IMR-90 (cell line): ENCODE data around the gene GLP2R. TPM values are rescaled to one million over a fixed set of nuclear protein-coding genes. Genes with fewer than 3 reads are reported as not detected.

ENCODE experiments used
- ATAC-seq: fragments of 200-7000 bp; cut with Tn5 transposase; 2 replicates; pipeline ENCODE4 v1.9.1; 2020; ENCODE audit warnings: low read depth, mild to moderate bottlenecking, moderate library complexity
- BruUV-seq: library from RNA; stranded (reverse); fragments of 400-500 nt; replicated peaks from 2 replicates; lab custom pipeline; 2021; lab: Mats Ljungman, UMichigan
- CTCF ChIA-PET: fragments of 300-600 bp; formaldehyde crosslinking; extraction: SDS; loops from one replicate; lab custom pipeline; 2021; ENCODE audit warnings: antibody characterized with exemption; lab: Yijun Ruan, JAX
- POLR2A ChIA-PET: fragments of 300-600 bp; sonication (Branson Sonifier 250); formaldehyde crosslinking; loops from one replicate; lab custom pipeline; 2022; ENCODE audit warnings: antibody characterized with exemption; ENCODE audit not compliant: unreplicated experiment; lab: Charles Lee
- DNase-seq: peaks from one replicate; pipeline ENCODE4 v3.0.0; 2013
- H2AFZ ChIP-seq: replicated peaks from 2 replicates; pipeline ENCODE3; 2013; ENCODE audit warnings: low read length, mild to moderate bottlenecking; ENCODE audit not compliant: poor library complexity
- H2AK5ac ChIP-seq: 2 replicates; pipeline ENCODE4 v1.6.1; 2013; ENCODE audit warnings: low read depth, low read length, inconsistent platforms
- H2AK9ac ChIP-seq: replicated peaks from 2 replicates; pipeline ENCODE3; 2013; ENCODE audit warnings: mild to moderate bottlenecking, low read depth, low read length, moderate library complexity; ENCODE audit not compliant: poor library complexity
- H2BK120ac ChIP-seq: 2 replicates; pipeline ENCODE4 v1.6.1; 2013; ENCODE audit warnings: low read depth, low read length, inconsistent platforms
- H2BK15ac ChIP-seq: 3 replicates; pipeline ENCODE4 v1.6.1; 2013; ENCODE audit warnings: low read depth, low read length, inconsistent platforms
- H2BK20ac ChIP-seq: 2 replicates; pipeline ENCODE4 v1.6.1; 2013; ENCODE audit warnings: low read depth, mild to moderate bottlenecking, inconsistent platforms, low read length, moderate library complexity
- H2BK5ac ChIP-seq: 2 replicates; pipeline ENCODE4 v1.6.1; 2013; ENCODE audit warnings: mild to moderate bottlenecking, low read depth, low read length, inconsistent platforms; ENCODE audit not compliant: poor library complexity, severe bottlenecking
- H3K14ac ChIP-seq: replicated peaks from 2 replicates; pipeline ENCODE4 v1.6.1; 2013; ENCODE audit warnings: low read depth, low read length, inconsistent platforms
- H3K18ac ChIP-seq: 2 replicates; pipeline ENCODE4 v1.6.1; 2013; ENCODE audit warnings: low read depth, low read length, control low read depth
- H3K23ac ChIP-seq: 2 replicates; pipeline ENCODE4 v1.6.1; 2013; ENCODE audit warnings: low read depth, low read length, inconsistent platforms
- H3K27ac ChIP-seq: 2 replicates; pipeline ENCODE4 v1.5.1; 2013; ENCODE audit warnings: mild to moderate bottlenecking, control low read depth, low read length; ENCODE audit not compliant: insufficient read depth
- H3K27me3 ChIP-seq: 2 replicates; pipeline ENCODE4 v1.6.1; 2013; ENCODE audit warnings: low read length; ENCODE audit not compliant: control insufficient read depth, insufficient read depth
- H3K36me3 ChIP-seq: 2 replicates; pipeline ENCODE4 v1.6.1; 2013; ENCODE audit warnings: low read length, mixed read lengths; ENCODE audit not compliant: control insufficient read depth, insufficient read depth
- H3K4ac ChIP-seq: 2 replicates; pipeline ENCODE4 v1.6.1; 2013; ENCODE audit warnings: low read depth, low read length, inconsistent platforms
- H3K4me1 ChIP-seq: 2 replicates; pipeline ENCODE4 v1.6.1; 2013; ENCODE audit warnings: low read length, mixed read lengths; ENCODE audit not compliant: control insufficient read depth, insufficient read depth
- H3K4me2 ChIP-seq: 2 replicates; pipeline ENCODE4 v1.6.1; 2013; ENCODE audit warnings: low read depth, mild to moderate bottlenecking, control low read depth, low read length, moderate library complexity
- H3K4me3 ChIP-seq: 2 replicates; pipeline ENCODE4 v1.5.1; 2013; ENCODE audit warnings: low read depth, mild to moderate bottlenecking, control low read depth, low read length, moderate library complexity; ENCODE audit not compliant: insufficient read depth
- H3K56ac ChIP-seq: 2 replicates; pipeline ENCODE4 v1.6.1; 2013; ENCODE audit warnings: low read length, inconsistent platforms; ENCODE audit not compliant: insufficient read depth; ENCODE audit errors: extremely low read depth
- H3K79me1 ChIP-seq, 2 experiments: 2 replicates each; pipeline ENCODE4 v1.6.1; 2013; ENCODE audit warnings: low read length in 2 of 2, inconsistent platforms in 1 of 2, low read depth in 1 of 2
- H3K9ac ChIP-seq: 2 replicates; pipeline ENCODE4 v1.6.1; 2013; ENCODE audit warnings: low read depth, low read length, control low read depth
- H3K9me1 ChIP-seq: 2 replicates; pipeline ENCODE4 v1.6.1; 2013; ENCODE audit warnings: low read length, inconsistent platforms; ENCODE audit not compliant: insufficient read depth
- H3K9me3 ChIP-seq: 2 replicates; pipeline ENCODE4 v1.6.1; 2013; ENCODE audit warnings: low read length; ENCODE audit not compliant: control insufficient read depth, insufficient read depth
- H4K20me1 ChIP-seq: 2 replicates; pipeline ENCODE4 v1.6.1; 2013; ENCODE audit warnings: low read length, inconsistent platforms; ENCODE audit not compliant: insufficient read depth
- H4K5ac ChIP-seq: 2 replicates; pipeline ENCODE4 v1.6.1; 2013; ENCODE audit warnings: mild to moderate bottlenecking, low read depth, low read length, control low read depth
- H4K8ac ChIP-seq, 2 experiments: 2 replicates each; pipeline ENCODE4 v1.6.1; 2013; ENCODE audit warnings: low read depth in 2 of 2, low read length in 2 of 2, control low read depth in 1 of 2, inconsistent platforms in 1 of 2
- H4K91ac ChIP-seq: 2 replicates; pipeline ENCODE4 v1.6.1; 2013; ENCODE audit warnings: low read depth, low read length, inconsistent platforms; ENCODE audit not compliant: insufficient read depth
- BHLHE40 ChIP-seq: fragments of 150-350 bp; IDR thresholded peaks from 2 replicates; pipeline ENCODE4 v1.6.1; 2016; ENCODE audit warnings: mild to moderate bottlenecking, low read depth, low read length
- FOS ChIP-seq: fragments of 150-350 bp; IDR thresholded peaks from 2 replicates; pipeline ENCODE4 v1.6.1; 2016; ENCODE audit warnings: low read depth, low read length
- MAZ ChIP-seq: IDR thresholded peaks from 2 replicates; pipeline ENCODE4 v1.6.1; 2012; ENCODE audit warnings: low read depth, mild to moderate bottlenecking, low read length, improper control_type of control experiment, moderate library complexity, borderline replicate concordance
- MXI1 ChIP-seq: IDR thresholded peaks from 2 replicates; pipeline ENCODE4 v1.6.1; 2012; ENCODE audit warnings: low read depth, mild to moderate bottlenecking, low read length, moderate library complexity, borderline replicate concordance
- POLR2A ChIP-seq: IDR thresholded peaks from 2 replicates; pipeline ENCODE4 v1.6.1; 2012; ENCODE audit warnings: mild to moderate bottlenecking, low read depth, low read length
- RAD21 ChIP-seq: IDR thresholded peaks from 2 replicates; pipeline ENCODE4 v1.6.1; 2012; ENCODE audit warnings: low read length, improper control_type of control experiment
- RCOR1 ChIP-seq: IDR thresholded peaks from 2 replicates; pipeline ENCODE4 v1.6.1; 2012; ENCODE audit warnings: mild to moderate bottlenecking, low read length, improper control_type of control experiment; ENCODE audit not compliant: insufficient replicate concordance
- RFX5 ChIP-seq: IDR thresholded peaks from 2 replicates; pipeline ENCODE4 v1.8.0; 2012; ENCODE audit warnings: low read depth, mild to moderate bottlenecking, low read length, moderate library complexity
- WGBS, 2 experiments: methylation state at CpG; one replicate each; pipeline versions ENCODE4 v1.1.5 to v1.1.7; 2013; ENCODE audit warnings: missing lambda C conversion rate in 2 of 2; ENCODE audit not compliant: insufficient read length in 1 of 2; ENCODE audit errors: extremely low coverage in 2 of 2; 5-methylcytosine and 5-hydroxymethylcytosine counted together
- dilution Hi-C: fragments of 300-500 bp; cut with HindIII; formaldehyde crosslinking; loops from one replicate; pipeline ENCODE4 v1.14.3; 2018; ENCODE audit warnings: low sequenced_read_pairs; ENCODE audit not compliant: unreplicated experiment
- in situ Hi-C: fragments of 300-500 bp; cut with MboI; formaldehyde crosslinking; loops from 3 replicates; pipeline ENCODE4 v1.14.3; 2019; ENCODE audit warnings: low sequenced_read_pairs, inconsistent platforms, mixed read lengths
- intact Hi-C: fragments of 100-400 bp; cut with micrococcal nuclease; formaldehyde crosslinking; loops from 2 replicates; pipeline ENCODE4 v1.10.0; 2022
- polyA plus RNA-seq, 3 experiments: library from polyadenylated mRNA; depleted of rRNA; stranded (reverse); fragments of >200 nt; gene quantifications; 2 replicates each; pipeline ENCODE4 v1.2.3, GENCODE V29; 2012; ENCODE audit warnings: low replicate concordance in 1 of 3
- total RNA-seq: library from RNA; depleted of rRNA; stranded (reverse); fragments of >200 nt; gene quantifications from 2 replicates; pipeline ENCODE4 v1.2.3, GENCODE V29; 2012
- TF ChIP-seq, protein P1 (sequence below): conservative IDR thresholded peaks from 2 replicates; pipeline ENCODE4 v1.5.1; 2012; ENCODE audit warnings: mild to moderate bottlenecking, low read depth, low read length, improper control_type of control experiment

Gene GLP2R
- total and polyA plus RNA-seq, 2 of the 4 experiments (the other 2 are of a cell fraction): 0.07 TPM; not detected in 1

DNA sequence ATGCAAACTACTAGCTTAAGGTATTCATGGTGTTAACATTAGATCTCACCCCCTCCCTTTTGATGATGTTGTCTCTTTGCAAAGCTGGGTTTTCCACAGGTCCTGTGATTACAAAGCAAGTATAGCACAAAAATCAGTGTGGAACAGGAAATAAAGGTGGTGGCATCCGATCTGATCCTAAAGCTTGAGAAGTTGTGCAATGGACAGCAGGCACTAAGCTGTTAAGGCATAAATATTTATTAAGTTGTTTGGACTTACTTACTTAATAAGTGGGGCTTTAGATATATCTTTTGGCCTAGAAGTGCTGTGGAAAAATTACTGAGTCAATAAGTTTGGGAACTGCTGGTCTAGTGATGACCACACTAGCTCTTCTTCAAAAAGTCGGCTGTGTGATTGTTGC, 5.0 kb downstream of the GLP2R start:
- DNase-seq (no peak), ATAC-seq (no peak)
- Histone ChIP-seq H3K27me3 (no peaks in the 10 kb centered on the region), H2AK9ac (no peak overlapping the region), H3K18ac (no peak overlapping the region), H3K56ac (no peak overlapping the region), H2AK5ac (no peak overlapping the region), H2BK15ac (no peak overlapping the region; the same call in 2 of the 3 replicates), H3K4me3 (no peak overlapping the region), H3K23ac (no peak overlapping the region), H3K4ac (no peak overlapping the region), H4K91ac (no peak overlapping the region), H3K79me1 (no peaks in the 10 kb centered on the region), H2BK120ac (no peak overlapping the region), H2BK20ac (0 out of 2 replicates have a peak overlapping the region, but pooled peaks have one; percentile 39), H3K9ac (no peak overlapping the region), H3K14ac (no peak overlapping the region), H2AFZ (no peak overlapping the region), H3K4me2 (no peak overlapping the region), H3K9me1 (no peaks in the 10 kb centered on the region), H3K9me3 (no peaks in the 10 kb centered on the region), H2BK5ac (no peak overlapping the region), H4K5ac (no peak overlapping the region), H4K20me1 (no peaks in the 10 kb centered on the region), H3K4me1 (peaks cover 4% of the 10 kb centered on the region; the same call in 1 of the 2 replicates), H4K8ac (no peak overlapping the region), H3K36me3 (no peaks in the 10 kb centered on the region), H3K27ac (no peak overlapping the region)
- intact Hi-C loops: no loop called here
- in situ Hi-C loops: no loop called here
- ChIA-PET CTCF (interaction anchor here (1.0 kb wide), 1 partner anchor 52 kb away, joined by 3 read pairs; no protein-coding TSS in a partner anchor), POLR2A (no interaction called here)
- no TSS peak for BruUV-seq
- dilution Hi-C loops: no loop called here
- TF ChIP-seq, protein P1, sequence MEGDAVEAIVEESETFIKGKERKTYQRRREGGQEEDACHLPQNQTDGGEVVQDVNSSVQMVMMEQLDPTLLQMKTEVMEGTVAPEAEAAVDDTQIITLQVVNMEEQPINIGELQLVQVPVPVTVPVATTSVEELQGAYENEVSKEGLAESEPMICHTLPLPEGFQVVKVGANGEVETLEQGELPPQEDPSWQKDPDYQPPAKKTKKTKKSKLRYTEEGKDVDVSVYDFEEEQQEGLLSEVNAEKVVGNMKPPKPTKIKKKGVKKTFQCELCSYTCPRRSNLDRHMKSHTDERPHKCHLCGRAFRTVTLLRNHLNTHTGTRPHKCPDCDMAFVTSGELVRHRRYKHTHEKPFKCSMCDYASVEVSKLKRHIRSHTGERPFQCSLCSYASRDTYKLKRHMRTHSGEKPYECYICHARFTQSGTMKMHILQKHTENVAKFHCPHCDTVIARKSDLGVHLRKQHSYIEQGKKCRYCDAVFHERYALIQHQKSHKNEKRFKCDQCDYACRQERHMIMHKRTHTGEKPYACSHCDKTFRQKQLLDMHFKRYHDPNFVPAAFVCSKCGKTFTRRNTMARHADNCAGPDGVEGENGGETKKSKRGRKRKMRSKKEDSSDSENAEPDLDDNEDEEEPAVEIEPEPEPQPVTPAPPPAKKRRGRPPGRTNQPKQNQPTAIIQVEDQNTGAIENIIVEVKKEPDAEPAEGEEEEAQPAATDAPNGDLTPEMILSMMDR: no peak
- TF ChIP-seq RCOR1 (no peak), RAD21 (no peak), BHLHE40 (no peak), RFX5 (no peak), FOS (no peak), POLR2A (no peak), MAZ (no peak), MXI1 (no peak)
- no CpG with 5 or more reads among the region's 2 CpGs for WGBS, 2 experiments
